HL-60 (cell line): ENCODE measurements around the gene RPL12.

ENCODE experiments used
- POLR2AphosphoS5 ChIP-seq: IDR thresholded peaks from 2 replicates; pipeline ENCODE4 v1.6.1; 2012; ENCODE audit warnings: low read depth
- TF ChIP-seq, protein P1 (sequence below): IDR thresholded peaks from 2 replicates; pipeline ENCODE4 v1.6.1; 2012; ENCODE audit warnings: low read depth; ENCODE audit not compliant: insufficient replicate concordance
- TF ChIP-seq, protein P2 (sequence below): IDR thresholded peaks from one replicate; pipeline ENCODE4 v1.5.1; 2011; ENCODE audit warnings: low read length, control low read depth, inconsistent platforms; ENCODE audit not compliant: insufficient read depth

DNA sequence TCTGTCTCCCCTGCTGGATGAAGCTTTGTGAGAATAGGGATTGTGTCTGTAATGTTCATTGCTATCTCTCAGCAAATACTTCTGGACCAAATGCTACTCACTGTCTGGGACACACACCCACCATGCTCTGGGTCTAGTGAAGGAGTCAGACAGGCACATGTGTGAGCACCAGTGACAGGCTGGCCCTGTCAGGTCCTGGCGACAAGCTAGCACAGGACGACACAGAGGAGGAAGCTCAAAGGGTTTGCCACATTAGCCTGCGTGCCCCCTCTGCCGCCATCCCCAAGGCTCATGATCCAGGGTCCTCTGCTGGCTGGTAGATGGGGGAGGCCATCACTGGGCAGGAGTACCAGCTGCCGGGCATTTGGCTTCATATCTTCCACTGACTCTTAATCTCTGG lies 23.4 kb upstream of the RPL12 start:
- TF ChIP-seq, protein P1, sequence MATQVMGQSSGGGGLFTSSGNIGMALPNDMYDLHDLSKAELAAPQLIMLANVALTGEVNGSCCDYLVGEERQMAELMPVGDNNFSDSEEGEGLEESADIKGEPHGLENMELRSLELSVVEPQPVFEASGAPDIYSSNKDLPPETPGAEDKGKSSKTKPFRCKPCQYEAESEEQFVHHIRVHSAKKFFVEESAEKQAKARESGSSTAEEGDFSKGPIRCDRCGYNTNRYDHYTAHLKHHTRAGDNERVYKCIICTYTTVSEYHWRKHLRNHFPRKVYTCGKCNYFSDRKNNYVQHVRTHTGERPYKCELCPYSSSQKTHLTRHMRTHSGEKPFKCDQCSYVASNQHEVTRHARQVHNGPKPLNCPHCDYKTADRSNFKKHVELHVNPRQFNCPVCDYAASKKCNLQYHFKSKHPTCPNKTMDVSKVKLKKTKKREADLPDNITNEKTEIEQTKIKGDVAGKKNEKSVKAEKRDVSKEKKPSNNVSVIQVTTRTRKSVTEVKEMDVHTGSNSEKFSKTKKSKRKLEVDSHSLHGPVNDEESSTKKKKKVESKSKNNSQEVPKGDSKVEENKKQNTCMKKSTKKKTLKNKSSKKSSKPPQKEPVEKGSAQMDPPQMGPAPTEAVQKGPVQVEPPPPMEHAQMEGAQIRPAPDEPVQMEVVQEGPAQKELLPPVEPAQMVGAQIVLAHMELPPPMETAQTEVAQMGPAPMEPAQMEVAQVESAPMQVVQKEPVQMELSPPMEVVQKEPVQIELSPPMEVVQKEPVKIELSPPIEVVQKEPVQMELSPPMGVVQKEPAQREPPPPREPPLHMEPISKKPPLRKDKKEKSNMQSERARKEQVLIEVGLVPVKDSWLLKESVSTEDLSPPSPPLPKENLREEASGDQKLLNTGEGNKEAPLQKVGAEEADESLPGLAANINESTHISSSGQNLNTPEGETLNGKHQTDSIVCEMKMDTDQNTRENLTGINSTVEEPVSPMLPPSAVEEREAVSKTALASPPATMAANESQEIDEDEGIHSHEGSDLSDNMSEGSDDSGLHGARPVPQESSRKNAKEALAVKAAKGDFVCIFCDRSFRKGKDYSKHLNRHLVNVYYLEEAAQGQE = no peak
- TF ChIP-seq, protein P2, sequence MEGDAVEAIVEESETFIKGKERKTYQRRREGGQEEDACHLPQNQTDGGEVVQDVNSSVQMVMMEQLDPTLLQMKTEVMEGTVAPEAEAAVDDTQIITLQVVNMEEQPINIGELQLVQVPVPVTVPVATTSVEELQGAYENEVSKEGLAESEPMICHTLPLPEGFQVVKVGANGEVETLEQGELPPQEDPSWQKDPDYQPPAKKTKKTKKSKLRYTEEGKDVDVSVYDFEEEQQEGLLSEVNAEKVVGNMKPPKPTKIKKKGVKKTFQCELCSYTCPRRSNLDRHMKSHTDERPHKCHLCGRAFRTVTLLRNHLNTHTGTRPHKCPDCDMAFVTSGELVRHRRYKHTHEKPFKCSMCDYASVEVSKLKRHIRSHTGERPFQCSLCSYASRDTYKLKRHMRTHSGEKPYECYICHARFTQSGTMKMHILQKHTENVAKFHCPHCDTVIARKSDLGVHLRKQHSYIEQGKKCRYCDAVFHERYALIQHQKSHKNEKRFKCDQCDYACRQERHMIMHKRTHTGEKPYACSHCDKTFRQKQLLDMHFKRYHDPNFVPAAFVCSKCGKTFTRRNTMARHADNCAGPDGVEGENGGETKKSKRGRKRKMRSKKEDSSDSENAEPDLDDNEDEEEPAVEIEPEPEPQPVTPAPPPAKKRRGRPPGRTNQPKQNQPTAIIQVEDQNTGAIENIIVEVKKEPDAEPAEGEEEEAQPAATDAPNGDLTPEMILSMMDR = no peak
- no peak for TF ChIP-seq POLR2AphosphoS5
